ACHN (cell line): ENCODE measurements around the gene KCNQ2.
"Not testable (repeated sequence)": the region's sequence is repeated elsewhere in the genome, so short reads cannot be mapped to it uniquely, and the experiment has no call there.

Source experiments
- DNase-seq: peaks from one replicate; pipeline ENCODE4 v3.0.0-alpha.2; 2015
- in situ Hi-C: cut with HindIII; loops from 2 replicates; pipeline ENCODE4 v1.10.0; 2017; ENCODE audit warnings: low sequenced_read_pairs, low pct_ligation_motif_present, low pct_unique_long_range_greater_than_20kb

Gene KCNQ2

GRCh38 chr20:63387393-63387792 lies 85.1 kb downstream of the KCNQ2 start:
- no peak for DNase-seq
- in situ Hi-C loops = loop anchor here (25.0 kb wide), 1 partner anchor 100 kb away; the partner anchor contains the start of gene COL20A1

- in situ Hi-C loops = loop anchor here (25.0 kb wide), 1 partner anchor 99 kb away; the partner anchor contains the start of gene COL20A1
- no peak for DNase-seq
Measured at GRCh38 chr20:63386491-63386890, 86.0 kb downstream of the KCNQ2 start.

GRCh38 chr20:63385819-63386218 lies 86.6 kb downstream of the KCNQ2 start:
- no peak for DNase-seq
- in situ Hi-C loops = loop anchor here (25.0 kb wide), 1 partner anchor 99 kb away; the partner anchor contains the start of gene COL20A1

- DNase-seq = no peak
- in situ Hi-C loops = loop anchor here (25.0 kb wide), 1 partner anchor 97 kb away; the partner anchor contains the start of gene COL20A1
Measured at GRCh38 chr20:63384336-63384735, 88.1 kb downstream of the KCNQ2 start.

GRCh38 chr20:63383556-63383955 lies 88.9 kb downstream of the KCNQ2 start:
- DNase-seq = no peak
- in situ Hi-C loops = loop anchor here (25.0 kb wide), 1 partner anchor 96 kb away; the partner anchor contains the start of gene COL20A1

- no peak for DNase-seq
- in situ Hi-C loops = loop anchor here (25.0 kb wide), 1 partner anchor 95 kb away; the partner anchor contains the start of gene COL20A1
Measured at GRCh38 chr20:63382551-63383300, 89.7 kb downstream of the KCNQ2 start.

- no peak for DNase-seq
- in situ Hi-C loops = loop anchor here (25.0 kb wide), 1 partner anchor 95 kb away; the partner anchor contains the start of gene COL20A1
Measured at GRCh38 chr20:63381781-63382431, 90.5 kb downstream of the KCNQ2 start.

- DNase-seq = no peak
- in situ Hi-C loops = loop anchor here (25.0 kb wide), 1 partner anchor 93 kb away; the partner anchor contains the start of gene COL20A1
Measured at GRCh38 chr20:63380346-63380870, 92.0 kb downstream of the KCNQ2 start.

GRCh38 chr20:63379872-63380271 lies 92.6 kb downstream of the KCNQ2 start:
- not testable (repeated sequence) for DNase-seq
- in situ Hi-C loops = loop anchor here (25.0 kb wide), 1 partner anchor 93 kb away; the partner anchor contains the start of gene COL20A1

- DNase-seq = no peak
- in situ Hi-C loops = loop anchor here (25.0 kb wide), 1 partner anchor 92 kb away; the partner anchor contains the start of gene COL20A1
Measured at GRCh38 chr20:63379296-63379695, 93.2 kb downstream of the KCNQ2 start.

GRCh38 chr20:63378626-63379025 lies 93.8 kb downstream of the KCNQ2 start:
- peak; percentile 7 for DNase-seq
- in situ Hi-C loops = loop anchor here (25.0 kb wide), 1 partner anchor 91 kb away; the partner anchor contains the start of gene COL20A1

GRCh38 chr20:63377951-63378381 lies 94.5 kb downstream of the KCNQ2 start:
- in situ Hi-C loops = loop anchor here (25.0 kb wide), 1 partner anchor 91 kb away; the partner anchor contains the start of gene COL20A1
- DNase-seq = no peak

GRCh38 chr20:63377256-63377941 lies 95.1 kb downstream of the KCNQ2 start:
- in situ Hi-C loops = loop anchor here (25.0 kb wide), 1 partner anchor 90 kb away; the partner anchor contains the start of gene COL20A1
- DNase-seq = no peak

- in situ Hi-C loops = loop anchor here (25.0 kb wide), 1 partner anchor 89 kb away; the partner anchor contains the start of gene COL20A1
- no peak for DNase-seq
Measured at GRCh38 chr20:63376283-63377250, 95.9 kb downstream of the KCNQ2 start.

GRCh38 chr20:63375438-63375837 lies 97.0 kb downstream of the KCNQ2 start:
- in situ Hi-C loops = loop anchor here (25.0 kb wide), 1 partner anchor 88 kb away; the partner anchor contains the start of gene COL20A1

GRCh38 chr20:63374504-63374903 lies 98.0 kb downstream of the KCNQ2 start:
- in situ Hi-C loops = no loop called here
- DNase-seq = no peak

More at GRCh38 chr20:63375438-63375837, 97.0 kb downstream of the KCNQ2 start:
- DNase-seq = no peak

GRCh38 chr20:63373996-63374395 lies 98.5 kb downstream of the KCNQ2 start:
- DNase-seq = no peak
- in situ Hi-C loops = no loop called here
